BE2C (cell line): ENCODE results near the gene RPL27.

Experiments
- DNase-seq: peaks from one replicate; pipeline ENCODE4 v3.0.0-alpha.2; 2020
- H3K27me3 ChIP-seq: fragments of 250-450 bp; sonication (Bioruptor Pico); 2 replicates; pipeline ENCODE4 v1.5.1; 2020; ENCODE audit warnings: mild to moderate bottlenecking
- H3K36me3 ChIP-seq: fragments of 250-450 bp; sonication (Bioruptor Pico); 2 replicates; pipeline ENCODE4 v1.5.1; 2020; ENCODE audit warnings: mild to moderate bottlenecking
- H3K4me1 ChIP-seq: fragments of 250-450 bp; sonication (Bioruptor Pico); 2 replicates; pipeline ENCODE4 v1.5.1; 2020
- H3K4me3 ChIP-seq: 2 replicates; pipeline ENCODE4 v1.5.1; 2011; ENCODE audit warnings: low read depth, low read length
- H3K9me3 ChIP-seq: fragments of 250-450 bp; sonication (Bioruptor Pico); 2 replicates; pipeline ENCODE4 v1.5.1; 2020
- TF ChIP-seq, protein P1 (sequence below): IDR thresholded peaks from 2 replicates; pipeline ENCODE4 v1.5.1; 2012; ENCODE audit warnings: mild to moderate bottlenecking, low read depth, low read length

Gene RPL27

DNA sequence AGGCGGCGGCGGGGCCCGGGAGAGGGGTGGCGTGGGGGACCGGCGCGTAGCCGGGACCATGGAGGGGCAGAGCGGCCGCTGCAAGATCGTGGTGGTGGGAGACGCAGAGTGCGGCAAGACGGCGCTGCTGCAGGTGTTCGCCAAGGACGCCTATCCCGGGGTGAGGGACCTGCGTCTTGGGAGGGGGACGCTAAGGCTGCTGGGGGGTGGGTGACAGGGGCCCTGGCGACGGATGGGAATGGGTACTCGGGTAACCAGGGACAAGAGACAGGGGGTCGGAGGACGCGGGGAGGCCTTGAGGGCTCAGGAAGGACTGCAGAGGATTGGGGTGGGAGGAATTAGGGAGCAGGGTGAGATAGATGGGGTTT lies 27.1 kb downstream of the RPL27 start:
- H3K9me3 ChIP-seq: no peaks in the 10 kb centered on the region
- no peaks in the 10 kb centered on the region for H3K36me3 ChIP-seq
- TF ChIP-seq, protein P1, sequence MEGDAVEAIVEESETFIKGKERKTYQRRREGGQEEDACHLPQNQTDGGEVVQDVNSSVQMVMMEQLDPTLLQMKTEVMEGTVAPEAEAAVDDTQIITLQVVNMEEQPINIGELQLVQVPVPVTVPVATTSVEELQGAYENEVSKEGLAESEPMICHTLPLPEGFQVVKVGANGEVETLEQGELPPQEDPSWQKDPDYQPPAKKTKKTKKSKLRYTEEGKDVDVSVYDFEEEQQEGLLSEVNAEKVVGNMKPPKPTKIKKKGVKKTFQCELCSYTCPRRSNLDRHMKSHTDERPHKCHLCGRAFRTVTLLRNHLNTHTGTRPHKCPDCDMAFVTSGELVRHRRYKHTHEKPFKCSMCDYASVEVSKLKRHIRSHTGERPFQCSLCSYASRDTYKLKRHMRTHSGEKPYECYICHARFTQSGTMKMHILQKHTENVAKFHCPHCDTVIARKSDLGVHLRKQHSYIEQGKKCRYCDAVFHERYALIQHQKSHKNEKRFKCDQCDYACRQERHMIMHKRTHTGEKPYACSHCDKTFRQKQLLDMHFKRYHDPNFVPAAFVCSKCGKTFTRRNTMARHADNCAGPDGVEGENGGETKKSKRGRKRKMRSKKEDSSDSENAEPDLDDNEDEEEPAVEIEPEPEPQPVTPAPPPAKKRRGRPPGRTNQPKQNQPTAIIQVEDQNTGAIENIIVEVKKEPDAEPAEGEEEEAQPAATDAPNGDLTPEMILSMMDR: no peak
- H3K27me3 ChIP-seq: no peaks in the 10 kb centered on the region
- H3K4me3 ChIP-seq: peak overlapping the region; percentile 87
- DNase-seq: no peak
- H3K4me1 ChIP-seq: peaks cover 8% of the 10 kb centered on the region

GRCh38 chr17:43025766-43026537 lies 27.7 kb downstream of the RPL27 start:
- Histone ChIP-seq H3K4me1 (peaks cover 9% of the 10 kb centered on the region), H3K36me3 (no peaks in the 10 kb centered on the region), H3K4me3 (peak overlapping the region; percentile 87; the same call in 1 of the 2 replicates), H3K27me3 (no peaks in the 10 kb centered on the region), H3K9me3 (no peaks in the 10 kb centered on the region)
- DNase-seq: no peak
- TF ChIP-seq, protein P1: no peak

GRCh38 chr17:43026595-43026994 lies 28.4 kb downstream of the RPL27 start:
- Histone ChIP-seq H3K4me1 (peaks cover 6% of the 10 kb centered on the region), H3K27me3 (no peaks in the 10 kb centered on the region), H3K4me3 (no peak overlapping the region), H3K9me3 (no peaks in the 10 kb centered on the region), H3K36me3 (no peaks in the 10 kb centered on the region)
- TF ChIP-seq, protein P1: no peak
- no peak for DNase-seq

DNA sequence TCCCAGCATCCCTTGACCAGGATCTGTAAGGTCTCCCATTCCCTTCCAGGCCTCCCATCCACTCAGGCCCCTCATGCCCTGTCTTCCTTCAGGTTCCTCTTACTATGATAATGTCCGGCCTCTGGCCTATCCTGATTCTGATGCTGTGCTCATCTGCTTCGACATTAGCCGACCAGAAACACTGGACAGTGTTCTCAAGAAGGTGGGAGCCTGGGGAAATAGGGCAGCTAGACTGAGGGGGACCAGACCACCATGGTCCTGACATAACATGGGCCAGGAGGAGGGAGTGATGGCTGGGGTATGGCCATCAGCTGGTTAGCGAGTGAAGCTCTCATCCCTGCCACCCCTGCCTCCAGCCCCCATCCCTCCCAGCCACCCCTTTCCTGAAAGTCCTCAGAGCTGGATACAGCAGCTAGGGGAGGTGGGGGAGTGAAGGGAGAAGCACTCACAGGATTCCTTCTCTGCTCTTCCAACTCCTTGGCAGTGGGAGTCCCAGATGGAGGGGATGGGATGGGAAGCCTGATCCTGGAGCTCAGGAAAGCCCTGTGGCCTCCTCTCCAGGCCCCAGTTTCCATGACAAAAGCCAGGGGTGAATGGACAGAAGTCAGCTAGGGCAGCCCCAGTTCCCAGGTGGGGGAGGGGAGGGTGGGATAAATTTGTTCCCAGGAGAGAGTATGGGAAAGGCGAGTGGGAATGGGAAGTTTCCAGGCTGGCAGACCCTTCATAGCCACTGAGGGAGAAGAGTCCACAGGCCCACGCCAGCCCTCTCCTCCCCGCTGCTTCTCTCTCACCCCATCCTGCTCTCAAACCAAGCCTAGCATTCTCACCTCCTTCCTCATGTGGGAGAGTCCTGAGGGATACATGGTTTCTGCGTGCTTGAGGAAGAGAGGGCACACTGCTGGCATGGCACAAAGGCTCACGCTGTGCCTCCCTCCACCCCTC lies 29.1 kb downstream of the RPL27 start:
- Histone ChIP-seq H3K9me3 (no peaks in the 10 kb centered on the region), H3K27me3 (no peaks in the 10 kb centered on the region), H3K4me3 (no peak overlapping the region), H3K36me3 (no peaks in the 10 kb centered on the region), H3K4me1 (peaks cover 6% of the 10 kb centered on the region)
- no peak for DNase-seq
- TF ChIP-seq, protein P1: no peak

DNA sequence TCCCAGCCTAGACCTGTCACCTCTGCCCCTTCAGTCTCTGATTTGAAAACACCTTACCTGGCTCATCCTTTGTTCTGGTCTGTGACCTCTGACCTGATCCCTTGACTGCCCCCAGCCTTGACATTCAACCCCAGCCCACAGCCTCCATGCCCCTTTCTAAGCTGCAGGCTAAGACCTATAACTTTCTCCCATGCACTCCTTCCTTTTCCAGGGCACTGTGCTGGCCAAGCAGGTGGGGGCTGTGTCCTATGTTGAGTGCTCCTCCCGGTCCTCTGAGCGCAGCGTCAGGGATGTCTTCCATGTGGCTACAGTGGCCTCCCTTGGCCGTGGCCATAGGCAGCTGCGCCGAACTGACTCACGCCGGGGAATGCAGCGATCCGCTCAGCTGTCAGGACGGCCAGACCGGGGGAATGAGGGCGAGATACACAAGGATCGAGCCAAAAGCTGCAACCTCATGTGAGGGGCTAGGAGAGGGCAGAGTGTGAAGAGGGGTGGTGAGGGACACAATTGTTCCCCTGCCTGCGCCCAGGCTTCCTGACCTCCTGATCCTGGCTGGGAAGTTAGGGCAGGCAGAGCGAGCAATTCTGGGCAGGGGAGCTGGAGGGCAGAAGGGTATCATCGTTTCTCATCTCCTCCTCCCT lies 30.1 kb downstream of the RPL27 start:
- no peaks in the 10 kb centered on the region for H3K27me3 ChIP-seq
- TF ChIP-seq, protein P1: no peak
- no peaks in the 10 kb centered on the region; the same call in 1 of the 2 replicates for H3K36me3 ChIP-seq
- H3K4me3 ChIP-seq: no peak overlapping the region
- no peak for DNase-seq
- H3K4me1 ChIP-seq: peaks cover 8% of the 10 kb centered on the region
- H3K9me3 ChIP-seq: no peaks in the 10 kb centered on the region
